HG02798 (cell line): ENCODE measurements around the gene PFKM.
"Not testable (repeated sequence)": the region's sequence is repeated elsewhere in the genome, so short reads cannot be mapped to it uniquely, and the experiment has no call there.

ENCODE experiments used
- ATAC-seq: cut with Tn5 transposase; IDR thresholded peaks from one replicate; pipeline ENCODE4 v1.9.1; 2021; ENCODE audit warnings: mild to moderate bottlenecking; ENCODE audit not compliant: unreplicated experiment, poor library complexity

PFKM gene

GRCh38 chr12:48110691-48111311 is 8.4 kb upstream of the PFKM start:
- ATAC-seq, result no peak

GRCh38 chr12:48111312-48111693 is 7.9 kb upstream of the PFKM start:
- not testable (repeated sequence) for ATAC-seq

- no peak for ATAC-seq
These were observed 3.2 kb upstream of the PFKM start for GRCh38 chr12:48115957-48116356.

- ATAC-seq, result no peak
These were observed 786 bp upstream of the PFKM start for GRCh38 chr12:48118284-48118871.

- ATAC-seq, result no peak
These were observed 651 bp downstream of the PFKM start for GRCh38 chr12:48119834-48120195.

- no peak for ATAC-seq
These were observed 2.4 kb downstream of the PFKM start for GRCh38 chr12:48121522-48121921.

- no peak for ATAC-seq
These were observed 3.1 kb downstream of the PFKM start for GRCh38 chr12:48122065-48122834.

GRCh38 chr12:48123169-48123568 is 4.0 kb downstream of the PFKM start:
- ATAC-seq, result no peak

GRCh38 chr12:48125542-48125941 is 6.4 kb downstream of the PFKM start:
- ATAC-seq, result not testable (repeated sequence)

- no peak for ATAC-seq
These were observed 6.8 kb downstream of the PFKM start for GRCh38 chr12:48125985-48126384.

- no peak for ATAC-seq
These were observed 7.9 kb downstream of the PFKM start for GRCh38 chr12:48126953-48127630.

GRCh38 chr12:48128800-48129199 is 9.6 kb downstream of the PFKM start:
- no peak for ATAC-seq

- ATAC-seq, result no peak
These were observed 10.2 kb downstream of the PFKM start for GRCh38 chr12:48129376-48129775.

- no peak for ATAC-seq
These were observed 12.4 kb downstream of the PFKM start for GRCh38 chr12:48131517-48131916.

GRCh38 chr12:48132826-48133225 is 13.7 kb downstream of the PFKM start:
- no peak for ATAC-seq

- ATAC-seq, result no peak
These were observed 15.9 kb downstream of the PFKM start for GRCh38 chr12:48135027-48135426.

GRCh38 chr12:48142818-48143674 is 23.9 kb downstream of the PFKM start:
- no peak for ATAC-seq

GRCh38 chr12:48143898-48144297 is 24.7 kb downstream of the PFKM start:
- no peak for ATAC-seq

- ATAC-seq, result no peak
These were observed 26.8 kb downstream of the PFKM start for GRCh38 chr12:48145981-48146380.

- no peak for ATAC-seq
These were observed 32.1 kb downstream of the PFKM start for GRCh38 chr12:48151103-48151771.
